Neural cell (in vitro differentiated cells): ENCODE data around the gene PHYHIPL.

Experiments
- CTCF ChIP-seq: fragments of 450-650 bp; IDR thresholded peaks from 2 replicates; pipeline ENCODE4 v1.5.1; 2014; ENCODE audit warnings: antibody characterized with exemption, mild to moderate bottlenecking, moderate library complexity; ENCODE audit not compliant: poor library complexity, severe bottlenecking
- EP300 ChIP-seq: fragments of 450-650 bp; conservative IDR thresholded peaks from 2 replicates; pipeline ENCODE4 v1.6.1; 2014; ENCODE audit warnings: antibody characterized with exemption, mild to moderate bottlenecking, moderate library complexity; ENCODE audit not compliant: poor library complexity, severe bottlenecking
- EZH2 ChIP-seq: fragments of 200-600, 300-800 bp; shearing (Covaris generic), sonication (generic); IDR thresholded peaks from 2 replicates; pipeline ENCODE4 v1.6.1; 2014; ENCODE audit warnings: antibody characterized with exemption, low read length, borderline replicate concordance, mild to moderate bottlenecking; ENCODE audit not compliant: insufficient read depth, poor library complexity, severe bottlenecking
- POLR2AphosphoS5 ChIP-seq: IDR thresholded peaks from 2 replicates; pipeline ENCODE4 v1.6.1; 2012
- RAD21 ChIP-seq: fragments of 450-650 bp; conservative IDR thresholded peaks from 2 replicates; pipeline ENCODE4 v1.6.1; 2014; ENCODE audit warnings: antibody characterized with exemption, mild to moderate bottlenecking, moderate library complexity
- REST ChIP-seq: IDR thresholded peaks from 2 replicates; pipeline ENCODE4 v1.6.1; 2012; ENCODE audit warnings: borderline replicate concordance

GRCh38 chr10:59131666-59132065 lies 44.8 kb upstream of the PHYHIPL start:
- TF ChIP-seq CTCF (no peak), EZH2 (no peak), RAD21 (no peak), POLR2AphosphoS5 (no peak), REST (no peak), EP300 (no peak)
